Activated CD8-positive, alpha-beta memory T cell treated with anti-CD3 and anti-CD28 coated beads for 1 hour (primary cell): ENCODE measurements around the gene SMARCC2.
A peak's percentile ranks its signal among the peaks of the same experiment; 100 is the strongest.

Experiments used
- DNase-seq, 2 donors: peaks; one replicate each; pipeline ENCODE4 v3.0.0-alpha.2; 2020; ENCODE audit warnings: low read depth in 1 of 2; ENCODE audit errors: extremely low read depth in 1 of 2

Gene SMARCC2

DNA sequence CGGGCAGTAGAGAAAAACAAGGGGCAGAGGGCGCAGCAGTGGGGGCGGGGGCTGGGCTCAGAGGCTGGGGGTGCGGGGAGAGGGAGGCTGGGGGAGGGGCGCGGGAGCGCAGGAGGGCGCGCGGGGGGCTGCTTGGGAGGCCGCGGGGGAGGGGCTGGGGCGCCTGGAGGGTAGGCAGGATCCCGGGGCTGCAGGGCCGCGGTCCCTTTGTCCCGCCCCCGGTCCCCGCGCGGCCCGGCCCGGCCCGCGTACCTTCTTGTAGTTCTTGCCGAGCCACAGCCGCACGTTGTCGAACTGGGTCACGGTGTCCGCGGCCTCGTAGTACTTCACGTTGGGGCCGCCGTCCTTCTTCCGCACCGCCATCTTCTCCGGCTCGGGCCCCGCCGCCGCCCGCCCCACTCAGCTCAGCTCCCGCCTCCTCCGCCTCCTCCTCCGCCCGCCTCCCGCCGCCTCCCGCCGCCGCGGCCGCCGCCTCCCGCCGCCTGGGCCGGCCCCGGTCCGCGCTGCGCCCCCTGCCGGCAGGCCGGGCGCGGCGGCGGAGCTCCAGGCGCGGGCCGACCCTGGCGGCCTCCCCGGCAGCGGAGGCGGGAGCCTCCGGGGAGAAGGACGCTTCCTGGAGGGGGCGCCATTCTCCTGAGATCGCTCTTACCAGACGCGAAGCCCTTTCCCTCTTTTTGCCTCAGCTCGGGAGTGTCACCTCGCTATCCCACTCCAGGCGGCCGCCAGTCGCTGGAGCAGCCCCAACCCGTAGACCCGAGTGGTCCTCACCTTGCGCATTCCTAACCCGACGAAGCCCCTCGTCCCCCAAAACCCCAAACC lies at the start of gene SMARCC2:
TSS of gene SMARCC2 (minus strand) at position 385 of the 819 bp plus-strand sequence. CDS start at position 363, 22 bp downstream.
- peak; percentile 64 to 77 for DNase-seq

DNA sequence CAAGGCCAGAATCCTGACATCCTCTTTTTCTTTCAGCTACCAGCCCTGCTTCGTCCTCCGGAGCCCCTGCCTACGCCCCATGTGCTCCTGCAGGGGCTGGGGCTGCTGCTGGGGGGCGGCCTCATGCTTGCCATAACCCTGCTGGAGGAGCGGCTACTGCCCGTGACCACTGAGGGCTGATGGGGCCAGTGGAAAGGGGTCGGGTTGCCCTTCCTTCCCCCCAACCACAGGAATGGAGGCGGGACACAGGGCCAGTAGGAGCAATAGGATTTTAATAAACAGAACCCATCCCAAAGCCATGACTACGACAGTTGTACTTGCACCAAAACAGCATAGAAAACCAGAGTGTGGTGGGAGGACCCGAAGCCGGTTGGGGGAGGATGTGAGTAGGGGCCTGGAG lies 48.3 kb upstream of the SMARCC2 start:
- DNase-seq, result no peak

GRCh38 chr12:56236985-56237384 lies 47.7 kb upstream of the SMARCC2 start:
- DNase-seq, result no peak

- DNase-seq, result no peak
Observed at GRCh38 chr12:56236091-56236490, 46.8 kb upstream of the SMARCC2 start.

GRCh38 chr12:56234746-56235436 lies 45.6 kb upstream of the SMARCC2 start:
- no peak for DNase-seq

- no peak for DNase-seq
Observed at GRCh38 chr12:56231184-56231582, 41.9 kb upstream of the SMARCC2 start.

DNA sequence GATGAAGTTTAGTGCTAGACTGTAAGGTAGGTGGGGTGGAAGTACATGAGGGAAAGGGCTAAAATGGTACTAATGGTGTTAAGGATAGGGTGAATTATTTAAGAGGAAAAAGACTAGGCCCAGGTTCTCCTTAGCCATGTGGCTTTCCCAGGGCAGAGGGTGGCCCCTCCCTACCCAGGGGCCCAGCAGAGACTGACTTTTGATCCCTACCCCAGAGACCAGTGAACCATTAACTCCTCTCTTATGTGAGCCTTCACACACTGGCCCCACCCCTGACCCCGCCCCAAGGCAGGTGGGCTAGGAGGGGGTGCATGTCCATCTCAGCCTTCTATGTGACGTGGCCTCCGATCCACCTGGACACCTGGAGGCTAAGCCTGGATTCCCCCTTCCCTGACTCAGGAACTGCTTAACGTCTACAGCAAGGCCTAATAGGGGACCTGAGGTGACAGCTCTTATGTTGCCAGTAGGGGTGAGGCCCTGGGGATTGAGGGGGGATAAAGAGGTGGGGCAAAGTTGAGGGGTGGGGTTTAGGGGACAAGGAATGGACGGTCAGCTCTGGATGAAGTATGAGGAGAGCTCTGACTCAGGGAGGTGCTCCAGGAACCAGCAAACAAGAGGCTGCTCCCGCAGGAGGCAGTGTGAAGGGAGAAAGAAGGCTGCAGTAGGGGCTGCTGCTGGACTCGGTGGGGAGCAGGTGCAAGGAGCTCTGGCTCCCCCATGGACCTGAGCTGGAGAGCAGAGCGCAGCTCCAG lies 41.3 kb upstream of the SMARCC2 start:
- no peak for DNase-seq

DNA sequence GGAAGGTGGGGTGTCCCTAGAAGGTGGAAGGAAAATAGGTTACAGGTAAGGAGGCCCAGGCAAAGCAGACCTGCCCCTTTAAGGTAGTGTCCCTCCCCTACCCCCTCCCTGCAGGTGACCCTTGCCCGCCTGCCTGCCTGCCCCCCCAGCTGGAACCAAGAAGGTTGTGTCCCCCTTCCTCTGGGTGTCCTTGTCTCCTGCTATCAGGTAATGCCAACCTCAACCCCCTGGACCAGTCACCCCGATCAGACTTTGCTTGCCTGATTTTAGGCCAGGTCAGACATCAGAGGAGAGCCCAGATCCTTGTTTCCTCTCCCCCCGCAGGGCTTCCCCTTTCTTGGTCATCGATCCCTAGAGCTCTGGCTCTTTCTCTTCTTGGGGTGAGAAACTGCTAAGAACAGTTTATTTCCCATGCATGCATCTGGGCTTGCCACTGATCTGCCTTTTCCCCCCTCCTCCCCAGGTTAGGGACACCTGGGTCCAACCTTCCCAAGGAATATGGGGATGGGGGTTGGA lies 40.7 kb upstream of the SMARCC2 start, which contains the start of gene SLC39A5:
TSS of gene SLC39A5 (plus strand) at position 136 of the 516 bp plus-strand sequence. CDS start 1,224 bp downstream, outside the sequence.
- DNase-seq, result no peak

DNA sequence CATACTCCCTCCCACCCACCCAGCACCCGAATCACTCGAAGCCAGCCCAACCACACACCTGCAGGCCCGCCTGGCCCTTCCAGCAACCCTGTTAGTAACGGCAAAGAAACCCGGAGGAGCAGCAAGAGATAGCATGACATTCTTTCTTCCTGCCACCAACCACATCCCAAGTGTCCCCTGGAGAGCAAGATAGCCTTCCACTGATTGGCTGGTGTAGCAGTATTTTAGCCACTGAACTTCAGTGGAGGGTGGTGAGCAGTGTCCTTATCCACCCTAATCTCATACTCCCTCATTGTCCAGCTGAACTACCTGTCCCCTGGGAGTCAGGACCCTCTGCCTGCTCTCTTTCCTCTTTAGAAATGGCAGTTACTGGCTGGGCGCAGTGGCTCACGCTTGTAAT lies 39.8 kb upstream of the SMARCC2 start:
- no peak for DNase-seq

DNA sequence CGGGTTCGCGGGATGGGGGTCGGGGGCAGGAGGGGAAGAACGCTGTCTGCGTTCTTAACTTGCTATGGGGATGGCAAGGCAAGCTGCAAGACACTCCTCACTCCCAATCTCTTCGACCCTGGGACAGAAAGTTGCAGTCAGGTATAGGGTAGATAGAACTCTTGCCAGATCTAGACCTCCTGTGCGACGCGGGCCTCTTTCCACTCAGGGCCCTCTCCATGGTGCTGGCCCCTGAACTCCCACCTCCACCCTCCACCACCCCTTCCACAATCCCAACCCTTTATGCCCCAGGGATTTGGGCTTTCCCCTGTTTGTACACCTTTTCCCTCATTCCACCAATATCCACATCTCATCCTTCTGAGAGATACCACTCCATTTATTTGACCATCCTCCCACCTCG lies 35.7 kb upstream of the SMARCC2 start:
- no peak for DNase-seq

DNA sequence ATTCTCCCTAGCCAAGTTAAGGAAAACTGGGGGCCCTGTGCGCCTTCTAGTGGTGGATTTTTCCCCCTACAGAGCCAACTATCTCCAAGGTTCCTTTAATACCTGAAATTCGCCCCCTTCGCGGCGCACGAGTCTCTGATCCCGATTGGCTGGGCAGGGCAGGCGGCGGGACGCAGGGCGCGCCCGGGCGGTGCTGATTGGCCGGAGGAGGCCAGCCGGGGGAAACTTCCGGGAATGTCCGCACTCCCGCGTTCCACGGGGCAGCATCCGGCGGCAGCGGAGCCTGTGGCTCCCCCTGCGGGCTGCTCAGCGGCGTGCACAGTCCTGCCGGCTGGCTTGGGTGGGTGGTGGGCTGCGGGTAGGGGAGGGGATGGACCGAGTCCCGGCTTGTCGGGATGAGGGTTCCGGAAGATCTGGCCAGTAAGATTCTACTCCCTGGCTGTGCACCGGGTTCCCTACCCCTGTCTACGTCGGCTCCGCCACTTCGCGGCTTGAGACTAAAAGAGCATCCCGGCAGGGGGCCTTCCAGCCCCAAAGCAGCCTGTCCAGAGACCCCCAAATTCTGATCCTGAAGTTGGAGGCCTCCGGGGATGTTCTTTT lies 34.9 kb upstream of the SMARCC2 start, which contains the start of gene NABP2:
TSS of gene NABP2 (plus strand) at position 241 of the 600 bp plus-strand sequence. CDS start 515 bp downstream, outside the sequence.
- peak; percentile 80 to 82 for DNase-seq

GRCh38 chr12:56223571-56224101 lies 34.4 kb upstream of the SMARCC2 start:
- no peak for DNase-seq

GRCh38 chr12:56222531-56222895 lies 33.2 kb upstream of the SMARCC2 start:
- DNase-seq, result no peak

- peak; percentile 76 to 88 for DNase-seq
Observed at GRCh38 chr12:56221757-56222530, 32.7 kb upstream of the SMARCC2 start, which contains the start of gene RNF41. Gene RNF41 (minus strand): TSS chr12:56221922. CDS start chr12:56214047, 7,875 bp downstream.

DNA sequence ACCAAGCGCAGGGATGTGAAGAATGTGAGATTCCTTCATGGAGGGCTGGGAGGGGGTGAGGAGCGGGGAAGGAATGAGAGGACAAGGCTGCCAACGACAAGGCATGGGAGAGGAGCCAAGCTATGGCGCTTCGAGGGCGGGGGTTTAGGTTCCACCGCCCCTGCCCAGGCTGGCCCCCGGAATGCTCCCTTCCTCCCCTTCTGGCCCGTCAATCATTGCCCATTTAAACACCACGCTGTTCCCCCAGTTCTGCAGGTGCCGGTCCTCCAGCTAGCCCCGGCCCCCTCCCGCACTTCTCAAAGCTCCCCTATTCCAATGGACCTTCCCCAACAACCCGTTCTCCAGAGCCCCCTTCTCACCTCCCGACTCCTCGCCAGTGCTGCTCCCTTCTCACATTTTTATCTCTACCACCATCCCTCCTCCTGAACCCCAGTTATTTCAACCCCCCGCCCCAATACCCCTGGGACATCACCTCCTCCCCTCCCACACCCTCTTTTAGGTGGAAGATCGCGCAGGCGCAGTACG lies 32.0 kb upstream of the SMARCC2 start:
- no peak for DNase-seq

DNA sequence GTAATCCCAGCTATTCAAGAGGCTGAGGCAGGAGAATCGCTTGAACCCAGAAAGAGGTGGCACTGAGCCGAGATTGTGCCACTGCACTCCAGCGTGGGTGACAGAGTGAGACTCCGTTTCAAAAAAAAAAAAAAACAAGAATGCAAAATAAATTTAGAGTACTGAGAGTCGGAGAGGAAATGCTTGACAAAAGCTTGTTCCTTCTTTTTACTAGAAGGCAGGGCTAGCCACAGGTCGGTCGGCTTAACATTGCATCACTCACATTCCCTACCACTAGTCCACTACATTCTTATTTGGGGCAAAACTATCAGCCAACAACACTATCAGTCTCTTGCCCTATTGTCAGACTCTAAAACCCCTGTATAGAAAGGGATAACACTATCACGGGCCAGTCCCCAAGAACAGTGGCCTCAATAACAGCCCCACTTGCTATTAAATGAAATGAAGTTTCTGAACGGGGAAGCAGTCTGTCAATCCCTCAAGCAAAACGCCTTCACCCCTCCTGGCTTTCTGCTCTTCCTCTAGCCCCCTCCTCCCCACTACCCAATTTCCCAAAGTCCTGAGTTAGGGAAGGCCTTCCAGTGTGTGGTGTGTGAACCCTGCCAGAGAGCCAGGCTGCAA lies 31.4 kb upstream of the SMARCC2 start:
- DNase-seq, result no peak

DNA sequence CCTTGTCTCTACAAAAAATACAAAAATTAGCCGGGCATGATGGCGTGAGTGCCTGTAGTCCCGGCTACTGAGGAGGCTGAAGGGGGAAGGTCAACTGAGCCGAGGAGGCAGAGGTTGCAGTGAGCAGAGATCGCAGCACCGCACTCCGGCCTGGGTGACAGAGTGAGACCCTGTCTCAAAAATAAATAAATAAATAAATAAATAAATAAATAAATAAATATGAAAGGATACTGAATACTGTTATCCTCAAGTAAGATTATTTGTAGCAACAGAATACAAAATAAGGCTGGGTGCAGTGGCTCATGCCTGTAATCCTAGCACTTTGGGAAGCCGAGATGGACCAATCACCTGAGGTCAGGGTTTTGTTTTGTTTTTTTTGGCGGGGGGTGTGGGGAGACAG lies 30.6 kb upstream of the SMARCC2 start:
- DNase-seq, result no peak

- DNase-seq, result no peak
Observed at GRCh38 chr12:56216461-56216860, 27.2 kb upstream of the SMARCC2 start.

DNA sequence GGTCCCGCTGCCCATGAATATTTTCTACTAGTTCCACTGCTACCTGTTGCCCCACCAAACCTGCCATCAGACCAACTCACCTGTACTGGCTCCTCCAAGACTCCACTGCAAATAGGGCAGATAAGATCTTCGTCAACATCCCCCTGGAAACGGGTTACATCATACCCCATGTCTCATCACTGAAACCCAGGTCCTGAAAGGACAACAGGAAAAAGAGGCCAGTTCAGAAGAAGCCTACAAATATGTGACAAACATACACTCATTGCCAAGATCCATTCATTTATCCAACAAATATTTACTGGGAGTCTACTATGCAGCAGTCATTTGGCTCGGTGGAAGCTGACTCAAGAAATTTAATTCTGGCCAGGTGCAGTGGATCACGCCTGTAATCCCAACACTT lies 24.6 kb upstream of the SMARCC2 start:
- no peak for DNase-seq
